PFSK-1 (cell line): Measurements from ENCODE around the gene FGD3.

ENCODE experiments used
- POLR2AphosphoS5 ChIP-seq: IDR thresholded peaks from 2 replicates; pipeline ENCODE4 v1.6.1; 2012; ENCODE audit warnings: low read depth, mild to moderate bottlenecking, control low read depth, low read length, moderate library complexity
- REST ChIP-seq, 2 experiments: IDR thresholded peaks; 2 replicates each; pipeline versions ENCODE4 v1.6.1 to v1.8.0; 2011 to 2012; ENCODE audit warnings: low read depth in 2 of 2, low read length in 2 of 2, control low read depth in 1 of 2, inconsistent platforms in 1 of 2, mild to moderate bottlenecking in 1 of 2, moderate library complexity in 1 of 2; ENCODE audit not compliant: insufficient read depth in 1 of 2
- SIN3A ChIP-seq: IDR thresholded peaks from 2 replicates; pipeline ENCODE4 v1.6.1; 2012; ENCODE audit warnings: mild to moderate bottlenecking, low read length, moderate library complexity, borderline replicate concordance; ENCODE audit not compliant: insufficient read depth
- TAF1 ChIP-seq: IDR thresholded peaks from 2 replicates; pipeline ENCODE4 v1.6.1; 2012; ENCODE audit warnings: low read length, control low read depth, borderline replicate concordance; ENCODE audit not compliant: insufficient read depth

- TF ChIP-seq REST (IDR thresholded peaks at IDR 0.05; ENCODE audit: insufficient read depth in 1 of 2, low read depth in 2 of 2, low read length in 2 of 2) (no peak), POLR2AphosphoS5 (no peak), TAF1 (no peak), SIN3A (no peak)
Measured at GRCh38 chr9:93066978-93067603, 119.8 kb downstream of the FGD3 start.
